ENCODE data around the gene B4GALT2.

Gene B4GALT2

DNA sequence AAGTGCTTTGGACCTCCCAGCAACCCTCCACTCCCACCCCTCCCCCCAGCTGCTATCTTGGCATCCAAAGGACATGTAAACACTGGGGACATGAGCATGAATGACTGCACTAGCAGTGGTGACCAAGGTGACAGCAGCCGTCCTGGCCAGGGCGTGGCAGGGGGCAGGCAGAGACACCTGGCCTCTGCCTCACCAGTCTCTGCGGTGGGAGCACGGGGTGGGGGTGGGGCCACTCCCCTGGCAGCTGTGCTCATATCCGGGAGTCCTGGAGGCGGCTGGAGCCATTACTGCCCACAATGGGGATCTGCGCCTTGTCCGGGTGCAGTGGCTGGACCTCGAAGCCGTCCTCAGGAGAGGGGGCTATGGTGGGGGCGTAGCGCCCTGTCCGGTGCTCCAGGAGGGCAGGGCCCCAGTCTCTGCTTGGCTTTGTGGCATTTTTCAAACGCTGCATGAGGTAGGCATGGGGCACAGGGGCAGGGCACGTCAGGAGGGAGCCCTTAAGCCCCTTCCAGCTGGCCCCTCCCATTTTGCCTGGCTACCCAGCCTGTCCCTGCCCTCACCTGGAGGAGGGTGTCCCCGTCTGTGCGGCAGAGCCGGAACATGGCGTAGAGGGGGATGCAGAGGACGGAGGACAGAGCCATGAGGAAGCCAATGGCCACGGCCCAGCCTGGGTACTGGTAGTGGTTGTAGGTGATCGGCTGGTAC is 18.4 kb downstream of the B4GALT2 start:
- DNase-seq: no peak
- H3K14ac ChIP-seq (ENCODE audit: low read length in 2 of 2): peak overlapping the region in 1 of 2 experiments; percentile 55
- peak overlapping the region in 1 of 2 experiments; percentile 71 for H3K18ac ChIP-seq (ENCODE audit: low read depth in 1 of 2, low read length in 2 of 2)
- H4K8ac ChIP-seq (ENCODE audit: low read length): peak overlapping the region; percentile 73
- H3K9ac ChIP-seq (ENCODE audit: low read length): no peak overlapping the region
- H3K79me1 ChIP-seq (replicated peaks; ENCODE audit: low read length, poor library complexity, severe bottlenecking): no peaks in the 10 kb centered on the region
- no peak overlapping the region for H4K91ac ChIP-seq (ENCODE audit: low read length)
- no peak overlapping the region for H3K23ac ChIP-seq (ENCODE audit: low read length in 2 of 2)
- peaks cover 0 to 42% of the 10 kb centered on the region in 2 experiments for H3K36me3 ChIP-seq (ENCODE audit: control insufficient read depth in 1 of 2, insufficient read depth in 2 of 2, low read depth in 1 of 2, low read length in 2 of 2)
- H3K27ac ChIP-seq (ENCODE audit: low read length, poor library complexity, severe bottlenecking): no peak overlapping the region
- no peak overlapping the region for H3K4me3 ChIP-seq (ENCODE audit: insufficient read depth in 1 of 2, low read depth in 1 of 2, low read length in 2 of 2)
- H3K4me2 ChIP-seq (ENCODE audit: low read length, poor library complexity, severe bottlenecking): no peak overlapping the region
- no peak overlapping the region for H2BK120ac ChIP-seq (ENCODE audit: low read depth, low read length)
- H2BK15ac ChIP-seq (ENCODE audit: low read depth, poor library complexity, severe bottlenecking): no peak overlapping the region
- H3K9me3 ChIP-seq (ENCODE audit: control insufficient read depth, low read length): no peaks in the 10 kb centered on the region
- H3K4me1 ChIP-seq (ENCODE audit: control insufficient read depth, insufficient read depth, low read depth, low read length): peaks cover 5% of the 10 kb centered on the region
- H2BK12ac ChIP-seq (ENCODE audit: low read length in 2 of 2): no peak overlapping the region
- no peak overlapping the region for H3K4ac ChIP-seq (ENCODE audit: low read depth in 1 of 2, low read length in 2 of 2)
- 89% methylated on average over 22 of the region's 22 CpGs for WGBS
- H2AFZ ChIP-seq (ENCODE audit: low read depth, low read length): no peak overlapping the region
- no peak overlapping the region for H2BK5ac ChIP-seq (ENCODE audit: low read depth, low read length, poor library complexity, severe bottlenecking)
- H2AK5ac ChIP-seq (ENCODE audit: low read length, severe bottlenecking): no peak overlapping the region
- no peaks in the 10 kb centered on the region for H3K27me3 ChIP-seq (ENCODE audit: control insufficient read depth in 1 of 2, insufficient read depth in 1 of 2, low read length in 2 of 2)

DNA sequence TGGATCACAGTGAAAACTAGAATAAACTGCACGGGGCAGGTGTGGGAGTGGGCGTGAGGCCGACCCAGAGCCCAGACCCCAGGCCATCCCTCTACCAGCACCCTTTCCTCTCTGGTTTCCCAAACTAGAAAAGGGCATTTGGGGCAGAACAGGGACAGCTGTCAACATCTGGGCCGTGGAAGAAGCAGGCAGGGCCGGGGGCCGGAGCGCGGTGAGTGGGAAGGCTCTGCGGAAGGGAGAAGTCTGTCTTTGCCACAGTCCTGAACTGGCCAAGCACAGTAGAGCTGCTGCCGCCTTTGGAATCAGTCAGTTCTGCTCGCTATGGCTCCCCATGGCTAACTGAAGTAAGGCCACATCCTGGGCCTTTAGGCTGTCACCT is 19.0 kb downstream of the B4GALT2 start:
- H3K36me3 ChIP-seq (ENCODE audit: control insufficient read depth in 1 of 2, insufficient read depth in 2 of 2, low read depth in 1 of 2, low read length in 2 of 2): peaks cover 0 to 47% of the 10 kb centered on the region in 2 experiments
- H3K4ac ChIP-seq (ENCODE audit: low read depth in 1 of 2, low read length in 2 of 2): no peak overlapping the region
- DNase-seq: no peak
- no peak overlapping the region for H3K4me2 ChIP-seq (ENCODE audit: low read length, poor library complexity, severe bottlenecking)
- no peak overlapping the region for H3K27ac ChIP-seq (ENCODE audit: low read length, poor library complexity, severe bottlenecking)
- no peak overlapping the region for H3K4me3 ChIP-seq (ENCODE audit: insufficient read depth in 1 of 2, low read depth in 1 of 2, low read length in 2 of 2)
- 95% methylated on average over 11 of the region's 11 CpGs for WGBS
- no peak overlapping the region for H2BK120ac ChIP-seq (ENCODE audit: low read depth, low read length)
- no peak overlapping the region for H2AFZ ChIP-seq (ENCODE audit: low read depth, low read length)
- no peak overlapping the region for H3K14ac ChIP-seq (ENCODE audit: low read length in 2 of 2)
- H3K27me3 ChIP-seq (ENCODE audit: control insufficient read depth in 1 of 2, insufficient read depth in 1 of 2, low read length in 2 of 2): no peaks in the 10 kb centered on the region
- H2BK15ac ChIP-seq (ENCODE audit: low read depth, poor library complexity, severe bottlenecking): no peak overlapping the region
- H4K8ac ChIP-seq (ENCODE audit: low read length): no peak overlapping the region
- no peak overlapping the region for H3K23ac ChIP-seq (ENCODE audit: low read length in 2 of 2)
- no peak overlapping the region for H2BK5ac ChIP-seq (ENCODE audit: low read depth, low read length, poor library complexity, severe bottlenecking)
- no peak overlapping the region for H3K18ac ChIP-seq (ENCODE audit: low read depth in 1 of 2, low read length in 2 of 2)
- H3K79me1 ChIP-seq (replicated peaks; ENCODE audit: low read length, poor library complexity, severe bottlenecking): no peaks in the 10 kb centered on the region
- no peak overlapping the region for H4K91ac ChIP-seq (ENCODE audit: low read length)
- peak overlapping the region in 1 of 2 experiments; percentile 37 for H2BK12ac ChIP-seq (ENCODE audit: low read length in 2 of 2)
- no peaks in the 10 kb centered on the region for H3K9me3 ChIP-seq (ENCODE audit: control insufficient read depth, low read length)
- no peak overlapping the region for H2AK5ac ChIP-seq (ENCODE audit: low read length, severe bottlenecking)
- H3K4me1 ChIP-seq (ENCODE audit: control insufficient read depth, insufficient read depth, low read depth, low read length): peaks cover 3% of the 10 kb centered on the region
- no peak overlapping the region for H3K9ac ChIP-seq (ENCODE audit: low read length)

DNA sequence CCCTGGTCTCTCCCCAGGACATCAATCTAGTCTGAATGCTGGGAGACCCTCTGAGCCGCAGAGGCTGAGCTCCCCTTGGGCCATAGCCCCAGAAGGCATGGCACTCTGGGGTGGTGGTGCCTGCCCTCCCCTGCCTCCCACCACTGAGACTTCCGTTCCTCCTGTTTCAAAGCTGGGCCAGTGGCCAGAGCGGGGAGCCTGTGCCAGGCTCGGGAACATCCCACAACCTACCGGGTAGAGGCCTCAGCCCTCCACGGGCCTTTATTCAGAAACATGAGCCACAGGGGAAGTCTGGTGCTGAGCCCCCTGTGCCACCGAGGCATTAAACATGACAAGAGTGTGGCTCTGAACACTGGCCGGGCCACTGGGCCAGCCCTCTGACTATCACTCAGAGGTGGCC is 20.4 kb downstream of the B4GALT2 start:
- Histone ChIP-seq H3K4me2 (ENCODE audit: low read length, poor library complexity, severe bottlenecking) (no peak overlapping the region), H3K9me3 (ENCODE audit: control insufficient read depth, low read length) (no peaks in the 10 kb centered on the region), H2AFZ (ENCODE audit: low read depth, low read length) (no peak overlapping the region), H2BK12ac (ENCODE audit: low read length in 2 of 2) (no peak overlapping the region), H3K4ac (ENCODE audit: low read depth in 1 of 2, low read length in 2 of 2) (no peak overlapping the region), H2BK15ac (ENCODE audit: low read depth, poor library complexity, severe bottlenecking) (no peak overlapping the region), H3K4me1 (ENCODE audit: control insufficient read depth, insufficient read depth, low read depth, low read length) (peaks cover 3% of the 10 kb centered on the region), H3K18ac (ENCODE audit: low read depth in 1 of 2, low read length in 2 of 2) (no peak overlapping the region), H3K14ac (ENCODE audit: low read length in 2 of 2) (no peak overlapping the region), H3K9ac (ENCODE audit: low read length) (no peak overlapping the region), H4K8ac (ENCODE audit: low read length) (no peak overlapping the region), H3K36me3 (ENCODE audit: control insufficient read depth in 1 of 2, insufficient read depth in 2 of 2, low read depth in 1 of 2, low read length in 2 of 2) (peaks cover 0 to 47% of the 10 kb centered on the region in 2 experiments), H2AK5ac (ENCODE audit: low read length, severe bottlenecking) (no peak overlapping the region), H4K91ac (ENCODE audit: low read length) (peak overlapping the region; percentile 62), H2BK5ac (ENCODE audit: low read depth, low read length, poor library complexity, severe bottlenecking) (no peak overlapping the region), H3K4me3 (ENCODE audit: insufficient read depth in 1 of 2, low read depth in 1 of 2, low read length in 2 of 2) (no peak overlapping the region), H3K79me1 (replicated peaks; ENCODE audit: low read length, poor library complexity, severe bottlenecking) (no peaks in the 10 kb centered on the region), H3K27ac (ENCODE audit: low read length, poor library complexity, severe bottlenecking) (no peak overlapping the region), H3K27me3 (ENCODE audit: control insufficient read depth in 1 of 2, insufficient read depth in 1 of 2, low read length in 2 of 2) (no peaks in the 10 kb centered on the region), H2BK120ac (ENCODE audit: low read depth, low read length) (no peak overlapping the region), H3K23ac (ENCODE audit: low read length in 2 of 2) (no peak overlapping the region)
- no peak for DNase-seq
- WGBS: 96% methylated on average over 8 of the region's 8 CpGs

DNA sequence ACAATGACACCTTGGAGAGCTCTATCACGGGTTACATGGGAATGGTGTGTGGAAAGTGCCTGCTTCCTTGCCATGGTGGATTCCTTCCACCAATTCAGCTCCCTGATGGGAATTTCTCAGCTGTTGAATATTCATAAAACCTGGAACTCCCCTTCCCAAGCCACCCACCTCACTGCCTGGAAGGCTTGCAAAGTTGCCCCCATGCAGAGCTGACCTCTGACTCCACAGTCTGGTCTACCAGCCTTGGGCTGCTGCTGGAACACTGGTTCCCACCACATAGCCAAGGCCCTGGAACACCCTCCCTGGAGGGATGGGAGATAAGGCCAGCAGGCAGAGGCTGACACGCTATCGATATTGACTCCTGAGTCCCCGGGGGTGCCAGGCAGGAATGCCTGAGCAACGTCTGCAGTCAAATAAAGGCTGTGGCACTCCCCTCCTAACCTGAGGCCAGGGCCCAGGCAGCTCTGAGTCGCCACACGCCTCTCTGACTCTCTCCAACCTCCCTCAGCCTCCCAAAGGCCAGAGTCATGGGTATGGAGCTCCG is 21.2 kb downstream of the B4GALT2 start:
- H2BK12ac ChIP-seq (ENCODE audit: low read length in 2 of 2): no peak overlapping the region
- H2BK120ac ChIP-seq (ENCODE audit: low read depth, low read length): no peak overlapping the region
- 78% methylated on average over 8 of the region's 8 CpGs for WGBS
- no peak overlapping the region for H4K8ac ChIP-seq (ENCODE audit: low read length)
- no peak overlapping the region for H2BK15ac ChIP-seq (ENCODE audit: low read depth, poor library complexity, severe bottlenecking)
- no peak overlapping the region for H3K4me2 ChIP-seq (ENCODE audit: low read length, poor library complexity, severe bottlenecking)
- H3K18ac ChIP-seq (ENCODE audit: low read depth in 1 of 2, low read length in 2 of 2): no peak overlapping the region
- no peak overlapping the region for H3K4ac ChIP-seq (ENCODE audit: low read depth in 1 of 2, low read length in 2 of 2)
- no peak overlapping the region for H3K14ac ChIP-seq (ENCODE audit: low read length in 2 of 2)
- no peaks in the 10 kb centered on the region for H3K27me3 ChIP-seq (ENCODE audit: control insufficient read depth in 1 of 2, insufficient read depth in 1 of 2, low read length in 2 of 2)
- no peak overlapping the region for H2AFZ ChIP-seq (ENCODE audit: low read depth, low read length)
- H2AK5ac ChIP-seq (ENCODE audit: low read length, severe bottlenecking): no peak overlapping the region
- no peak overlapping the region for H2BK5ac ChIP-seq (ENCODE audit: low read depth, low read length, poor library complexity, severe bottlenecking)
- H3K4me3 ChIP-seq (ENCODE audit: insufficient read depth in 1 of 2, low read depth in 1 of 2, low read length in 2 of 2): no peak overlapping the region
- no peak overlapping the region for H3K9ac ChIP-seq (ENCODE audit: low read length)
- no peaks in the 10 kb centered on the region for H3K4me1 ChIP-seq (ENCODE audit: control insufficient read depth, insufficient read depth, low read depth, low read length)
- no peak overlapping the region for H4K91ac ChIP-seq (ENCODE audit: low read length)
- no peak overlapping the region for H3K27ac ChIP-seq (ENCODE audit: low read length, poor library complexity, severe bottlenecking)
- H3K23ac ChIP-seq (ENCODE audit: low read length in 2 of 2): no peak overlapping the region
- peaks cover 0 to 47% of the 10 kb centered on the region in 2 experiments for H3K36me3 ChIP-seq (ENCODE audit: control insufficient read depth in 1 of 2, insufficient read depth in 2 of 2, low read depth in 1 of 2, low read length in 2 of 2)
- H3K9me3 ChIP-seq (ENCODE audit: control insufficient read depth, low read length): no peaks in the 10 kb centered on the region
- no peaks in the 10 kb centered on the region for H3K79me1 ChIP-seq (replicated peaks; ENCODE audit: low read length, poor library complexity, severe bottlenecking)
- DNase-seq: no peak

Data from mesenchymal stem cell (in vitro differentiated cells and primary cell).